Kidney (tissue), 14 donors: Measurements from ENCODE around the gene RNPEP. TPM values are rescaled to one million over a fixed set of nuclear protein-coding genes. Genes with fewer than 3 reads are reported as not detected.

Source experiments
- DNase-seq, 5 donors: peaks; one replicate each; pipeline ENCODE4 v3.0.0-alpha.2; 2013 to 2020
- FAIRE-seq: peaks from 2 replicates; lab custom pipeline; 2012; peaks lifted over from hg19 to GRCh38; lab: Jason Lieb, UNC
- H3K27ac ChIP-seq, 2 donors: one replicate each; pipeline ENCODE4 v1.7.0; 2013; ENCODE audit warnings: low read depth in 2 of 2, low read length in 2 of 2, inconsistent platforms in 1 of 2
- H3K27me3 ChIP-seq: one replicate; pipeline ENCODE4 v1.7.1; 2013; ENCODE audit warnings: low read length, inconsistent platforms; ENCODE audit not compliant: control insufficient read depth, insufficient read depth
- H3K36me3 ChIP-seq, 3 donors: one replicate each; pipeline versions ENCODE4 v1.7.0 to v1.7.1; 2013; ENCODE audit warnings: low read length in 3 of 3, control low read depth in 1 of 3, inconsistent platforms in 1 of 3; ENCODE audit not compliant: insufficient read depth in 3 of 3, control insufficient read depth in 2 of 3
- H3K4me1 ChIP-seq, 3 donors: one replicate each; pipeline versions ENCODE4 v1.7.0 to v1.7.1; 2013; ENCODE audit warnings: low read length in 3 of 3, inconsistent platforms in 1 of 3, low read depth in 1 of 3; ENCODE audit not compliant: control insufficient read depth in 2 of 3, insufficient read depth in 2 of 3
- H3K4me3 ChIP-seq, 3 donors: one replicate each; pipeline versions ENCODE4 v1.7.0 to v1.8.1; 2013; ENCODE audit warnings: low read length in 3 of 3, control low read depth in 1 of 3, inconsistent platforms in 1 of 3
- H3K9ac ChIP-seq, 3 donors: one replicate each; pipeline versions ENCODE4 v1.7.0 to v1.7.1; 2013; ENCODE audit warnings: low read length in 3 of 3, control low read depth in 1 of 3, inconsistent platforms in 1 of 3
- H3K9me3 ChIP-seq, 3 donors: one replicate each; pipeline versions ENCODE4 v1.7.0 to v1.7.1; 2013; ENCODE audit warnings: low read length in 3 of 3, control low read depth in 1 of 3, inconsistent platforms in 1 of 3; ENCODE audit not compliant: control insufficient read depth in 2 of 3, insufficient read depth in 1 of 3
- CTCF ChIP-seq: IDR thresholded peaks from 3 replicates; pipeline ENCODE4 v1.5.1; 2012; ENCODE audit warnings: mild to moderate bottlenecking, moderate library complexity, borderline replicate concordance; ENCODE audit not compliant: insufficient read depth; ENCODE audit errors: extremely low read depth
- intact Hi-C: fragments of 100-400 bp; cut with DNase I; formaldehyde crosslinking; loops from one replicate; pipeline ENCODE4 v1.11.1; 2022
- polyA plus RNA-seq: library from polyadenylated mRNA; stranded (reverse); fragments of 350-450 nt; fragmentation: Illumina TruSeq; extraction: RNeasy Lipid Tissue Mini Kit (QIAGEN cat#74804); gene quantifications from one replicate; pipeline ENCODE4 v1.2.3, GENCODE V29; 2014; ENCODE audit warnings: low read depth, low replicate concordance; ENCODE audit not compliant: insufficient read depth
- total RNA-seq: library from RNA; stranded (reverse); fragmentation: NEBNext Ultra II Directional; extraction: Animal tissue kit (Norgen Biotek cat#: 25700); gene quantifications from one replicate; pipeline ENCODE4 v1.2.1, GENCODE V29; 2021
- donor health status: control.
- donor health status: control.
- donor health status: control.
- donor health status: control.
- donor health status: control.
- donor health status: DM: yes; HTN: yes; CAD: no.
- donor health status: Normal renal cell carcinoma (clear cell type).

Gene RNPEP
- total and polyA plus RNA-seq, 2 donors from 2014 or later: 48.7 to 54.6 TPM

GRCh38 chr1:201954263-201955008 lies 28.0 kb upstream of the RNPEP start:
- Histone ChIP-seq H3K27ac (peak overlapping the region; percentile 75 to 76), H3K36me3 (peaks cover 0 to 12% (median 9%) of the 10 kb centered on the region in 3 donors), H3K9ac (peak overlapping the region in 2 of 3 donors; percentile 56 to 96), H3K4me1 (no peaks in the 10 kb centered on the region), H3K27me3 (no peaks in the 10 kb centered on the region), H3K9me3 (no peaks in the 10 kb centered on the region), H3K4me3 (peak overlapping the region; percentile 94 to 98 (median 94))
- intact Hi-C loops: loop anchor here (5.0 kb wide), 1 partner anchor 57 kb away; no protein-coding TSS in a partner anchor
- no peak for DNase-seq
- TF ChIP-seq CTCF: no peak
- FAIRE-seq: no peak

GRCh38 chr1:201955009-201955728 lies 27.3 kb upstream of the RNPEP start, which contains the start of gene TIMM17A:
TSS of gene TIMM17A (plus strand) at chr1:201955503. CDS start at chr1:201955527, 24 bp downstream.
- no peaks in the 10 kb centered on the region for H3K9me3 ChIP-seq
- H3K36me3 ChIP-seq: peaks cover 0 to 12% (median 9%) of the 10 kb centered on the region in 3 donors
- no peaks in the 10 kb centered on the region for H3K27me3 ChIP-seq
- intact Hi-C loops: loop anchor here (5.0 kb wide), 1 partner anchor 58 kb away; no protein-coding TSS in a partner anchor
- H3K27ac ChIP-seq: peak within 1 kb of the TSS; percentile 75 to 76
- peak within 1 kb of the TSS; percentile 96 to 98 (median 96) for H3K9ac ChIP-seq
- FAIRE-seq: peak; percentile 91
- no peaks in the 10 kb centered on the region for H3K4me1 ChIP-seq
- DNase-seq: peak; percentile 98 to 99 (median 99)
- H3K4me3 ChIP-seq: peak within 1 kb of the TSS; percentile 94 to 98 (median 94)
- no peak for TF ChIP-seq CTCF

- H3K4me3 ChIP-seq: peak overlapping the region; percentile 94 to 98 (median 94)
- no peaks in the 10 kb centered on the region for H3K4me1 ChIP-seq
- no peak for TF ChIP-seq CTCF
- FAIRE-seq (no peak), DNase-seq (no peak)
- no peaks in the 10 kb centered on the region for H3K9me3 ChIP-seq
- peak overlapping the region; percentile 96 to 98 (median 96) for H3K9ac ChIP-seq
- peak overlapping the region; percentile 56 to 74 for H3K27ac ChIP-seq
- peaks cover 0 to 12% (median 9%) of the 10 kb centered on the region in 3 donors for H3K36me3 ChIP-seq
- H3K27me3 ChIP-seq: no peaks in the 10 kb centered on the region
- intact Hi-C loops: loop anchor here (5.0 kb wide), 1 partner anchor 58 kb away; no protein-coding TSS in a partner anchor
Observed at GRCh38 chr1:201955729-201956143, 26.7 kb upstream of the RNPEP start.
